ENCODE measurements around the gene FGF1. TPM values are rescaled to one million over a fixed set of nuclear protein-coding genes. Genes with fewer than 3 reads are reported as not detected.
"Not testable (repeated sequence)": the region's sequence is repeated elsewhere in the genome, so short reads cannot be mapped to it uniquely, and the experiment has no call there.

FGF1 gene
- total RNA-seq, 1 donor from 2014 or later, result not detected

DNA sequence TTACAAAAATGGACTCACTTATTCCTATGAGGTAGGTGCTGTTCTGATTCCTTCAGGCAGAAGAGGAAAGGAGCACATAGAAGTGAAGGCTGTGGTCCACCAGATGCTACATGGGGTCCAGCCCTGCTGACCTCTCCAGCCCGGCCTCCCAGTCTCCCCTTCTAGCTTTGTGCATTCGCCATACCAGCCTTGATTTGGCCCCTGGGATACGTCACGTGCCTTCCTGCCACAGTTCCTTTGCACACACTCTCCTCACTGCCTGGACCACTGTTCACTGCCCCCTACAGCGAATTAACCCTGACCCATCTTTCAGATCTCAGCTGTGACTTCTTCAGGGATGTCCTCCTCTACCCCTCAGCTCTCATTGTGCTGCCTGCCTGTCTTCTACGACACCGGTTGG lies 32.6 kb downstream of the FGF1 start:
- H3K4me3 Mint-ChIP-seq (ENCODE audit: low read depth), result no peak overlapping the region
- no peak overlapping the region for H3K27ac Mint-ChIP-seq
- H3K9me3 Mint-ChIP-seq (ENCODE audit: low read depth), result no peaks in the 10 kb centered on the region
- no peaks in the 10 kb centered on the region for H3K4me1 Mint-ChIP-seq (ENCODE audit: low read depth)
- peaks cover 15% of the 10 kb centered on the region for H3K27me3 Mint-ChIP-seq
- no peaks in the 10 kb centered on the region for H3K36me3 Mint-ChIP-seq (ENCODE audit: insufficient read depth)
- no peak for DNase-seq (ENCODE audit: low spot score, unreplicated experiment)
- TF ChIP-seq, protein P1, sequence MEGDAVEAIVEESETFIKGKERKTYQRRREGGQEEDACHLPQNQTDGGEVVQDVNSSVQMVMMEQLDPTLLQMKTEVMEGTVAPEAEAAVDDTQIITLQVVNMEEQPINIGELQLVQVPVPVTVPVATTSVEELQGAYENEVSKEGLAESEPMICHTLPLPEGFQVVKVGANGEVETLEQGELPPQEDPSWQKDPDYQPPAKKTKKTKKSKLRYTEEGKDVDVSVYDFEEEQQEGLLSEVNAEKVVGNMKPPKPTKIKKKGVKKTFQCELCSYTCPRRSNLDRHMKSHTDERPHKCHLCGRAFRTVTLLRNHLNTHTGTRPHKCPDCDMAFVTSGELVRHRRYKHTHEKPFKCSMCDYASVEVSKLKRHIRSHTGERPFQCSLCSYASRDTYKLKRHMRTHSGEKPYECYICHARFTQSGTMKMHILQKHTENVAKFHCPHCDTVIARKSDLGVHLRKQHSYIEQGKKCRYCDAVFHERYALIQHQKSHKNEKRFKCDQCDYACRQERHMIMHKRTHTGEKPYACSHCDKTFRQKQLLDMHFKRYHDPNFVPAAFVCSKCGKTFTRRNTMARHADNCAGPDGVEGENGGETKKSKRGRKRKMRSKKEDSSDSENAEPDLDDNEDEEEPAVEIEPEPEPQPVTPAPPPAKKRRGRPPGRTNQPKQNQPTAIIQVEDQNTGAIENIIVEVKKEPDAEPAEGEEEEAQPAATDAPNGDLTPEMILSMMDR (IDR thresholded peaks at IDR 0.05; ENCODE audit: unreplicated experiment), result no peak

DNA sequence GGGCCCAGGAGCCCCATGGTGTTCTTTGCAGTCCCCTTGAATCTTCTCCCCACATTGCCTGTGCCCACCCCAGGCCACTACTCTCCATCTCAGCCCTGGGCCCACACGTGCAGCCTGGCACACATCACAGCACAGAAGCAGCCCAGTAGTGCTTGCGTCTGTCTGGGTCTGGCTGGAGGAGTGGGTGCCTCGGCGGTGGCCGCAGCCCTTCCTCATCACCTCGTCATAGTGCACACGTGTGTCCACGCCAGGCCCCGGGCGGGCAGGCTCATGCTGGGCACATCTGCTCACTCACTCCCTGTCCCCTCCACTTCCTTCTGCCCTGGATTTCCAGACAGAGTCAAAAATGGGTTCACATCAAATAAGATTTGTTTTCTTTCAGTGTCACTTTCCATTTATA lies 33.3 kb downstream of the FGF1 start:
- no peaks in the 10 kb centered on the region for H3K36me3 Mint-ChIP-seq (ENCODE audit: insufficient read depth)
- no peak overlapping the region for H3K27ac Mint-ChIP-seq
- no peak overlapping the region for H3K4me3 Mint-ChIP-seq (ENCODE audit: low read depth)

DNA sequence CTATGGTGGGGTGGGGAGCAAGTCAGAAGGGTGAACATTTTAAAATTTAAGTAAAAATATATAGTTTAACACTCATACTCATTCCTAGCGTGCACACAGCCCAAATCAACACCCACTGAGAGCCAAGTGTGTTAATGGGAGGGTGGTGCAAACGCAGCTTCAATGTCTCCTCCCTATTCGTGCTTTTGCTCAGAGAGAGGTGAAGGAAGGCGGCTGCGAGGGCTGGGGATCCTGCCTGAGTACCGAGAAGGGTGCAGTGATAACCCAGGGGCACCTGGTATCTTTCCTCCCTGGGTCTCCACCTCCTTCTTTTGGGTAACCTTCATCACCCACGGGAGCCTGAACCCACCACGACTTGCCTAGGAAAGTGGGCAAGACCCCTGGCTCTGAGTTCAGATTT lies 35.0 kb downstream of the FGF1 start:
- Mint-ChIP-seq H3K4me3 (ENCODE audit: low read depth) (no peak overlapping the region), H3K27ac (no peak overlapping the region), H3K36me3 (ENCODE audit: insufficient read depth) (no peaks in the 10 kb centered on the region), H3K27me3 (peaks cover 15% of the 10 kb centered on the region), H3K4me1 (ENCODE audit: low read depth) (no peaks in the 10 kb centered on the region), H3K9me3 (ENCODE audit: low read depth) (no peaks in the 10 kb centered on the region)
- DNase-seq (ENCODE audit: low spot score, unreplicated experiment), result no peak
- TF ChIP-seq, protein P1 (IDR thresholded peaks at IDR 0.05; ENCODE audit: unreplicated experiment), result no peak

More for the DNA sequence above, 33.3 kb downstream of the FGF1 start:
- DNase-seq (ENCODE audit: low spot score, unreplicated experiment), result no peak
- peaks cover 15% of the 10 kb centered on the region for H3K27me3 Mint-ChIP-seq
- TF ChIP-seq, protein P1 (IDR thresholded peaks at IDR 0.05; ENCODE audit: unreplicated experiment), result no peak
- no peaks in the 10 kb centered on the region for H3K9me3 Mint-ChIP-seq (ENCODE audit: low read depth)
- no peaks in the 10 kb centered on the region for H3K4me1 Mint-ChIP-seq (ENCODE audit: low read depth)

DNA sequence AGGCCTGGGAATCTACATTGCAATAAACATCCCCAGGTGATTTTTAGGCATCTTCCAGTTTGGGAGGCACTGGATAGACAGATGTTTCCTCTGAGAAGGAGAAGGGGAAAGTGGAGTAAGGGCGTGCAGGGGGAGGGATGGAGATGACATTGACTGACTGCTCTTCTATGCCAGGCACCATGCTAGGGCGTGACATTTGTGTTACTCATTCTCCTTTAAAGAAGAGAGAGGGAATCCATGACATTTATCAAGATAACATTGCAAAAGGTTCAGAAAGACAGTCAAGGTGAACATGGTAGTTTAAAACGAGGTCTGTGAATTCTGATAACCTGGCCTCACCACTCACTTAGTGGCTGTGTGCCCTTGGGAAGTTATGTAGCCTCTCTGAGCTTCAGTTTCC lies 35.8 kb downstream of the FGF1 start:
- H3K4me1 Mint-ChIP-seq (ENCODE audit: low read depth), result no peaks in the 10 kb centered on the region
- H3K4me3 Mint-ChIP-seq (ENCODE audit: low read depth), result no peak overlapping the region
- no peaks in the 10 kb centered on the region for H3K9me3 Mint-ChIP-seq (ENCODE audit: low read depth)
- H3K27ac Mint-ChIP-seq, result no peak overlapping the region
- TF ChIP-seq, protein P1 (IDR thresholded peaks at IDR 0.05; ENCODE audit: unreplicated experiment), result no peak
- H3K27me3 Mint-ChIP-seq, result peaks cover 13% of the 10 kb centered on the region
- no peaks in the 10 kb centered on the region for H3K36me3 Mint-ChIP-seq (ENCODE audit: insufficient read depth)
- no peak for DNase-seq (ENCODE audit: low spot score, unreplicated experiment)

DNA sequence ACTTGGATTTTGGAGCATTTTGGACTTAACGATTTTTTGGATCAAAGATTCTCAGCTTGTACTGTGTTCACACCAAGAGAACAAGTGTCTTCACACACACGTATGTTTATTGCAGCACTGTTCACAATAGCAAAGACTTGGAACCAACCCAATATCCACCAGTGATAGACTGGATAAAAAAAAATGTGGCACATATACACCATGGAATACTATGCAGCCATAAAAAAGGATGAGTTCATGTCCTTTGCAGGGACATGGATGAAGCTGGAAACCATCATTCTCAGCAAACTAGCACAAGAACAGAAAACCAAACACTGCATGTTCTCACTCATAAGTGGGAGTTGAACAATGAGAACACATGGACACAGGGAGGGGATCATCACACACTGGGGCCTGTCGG lies 37.8 kb downstream of the FGF1 start:
- H3K27me3 Mint-ChIP-seq, result peaks cover 11% of the 10 kb centered on the region
- H3K27ac Mint-ChIP-seq; H3K4me3 Mint-ChIP-seq (ENCODE audit: low read depth); DNase-seq (ENCODE audit: low spot score, unreplicated experiment); H3K4me1 Mint-ChIP-seq (ENCODE audit: low read depth); H3K9me3 Mint-ChIP-seq (ENCODE audit: low read depth); H3K36me3 Mint-ChIP-seq (ENCODE audit: insufficient read depth): not testable (repeated sequence)

DNA sequence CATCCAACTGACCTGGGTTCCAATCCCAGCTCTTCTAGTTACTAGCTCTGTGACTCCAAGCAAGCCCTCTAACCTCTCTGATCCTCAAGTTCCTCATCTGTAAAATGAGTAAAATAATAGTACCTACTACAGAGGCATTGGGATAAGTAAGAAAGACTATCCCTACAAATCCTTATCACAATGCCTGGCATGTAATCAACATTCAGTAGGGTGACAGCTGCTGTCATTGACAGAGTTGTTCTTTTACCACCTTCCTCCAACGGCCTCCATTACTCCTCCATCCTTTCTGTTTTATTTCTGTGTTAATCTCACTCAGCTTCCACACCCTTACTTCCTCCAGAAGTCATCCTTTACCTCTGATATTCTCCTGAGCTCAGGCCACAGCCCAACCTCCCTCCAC lies 40.4 kb downstream of the FGF1 start:
- H3K27ac Mint-ChIP-seq, result peak overlapping the region; percentile 35
- no peak for DNase-seq (ENCODE audit: low spot score, unreplicated experiment)
- H3K4me1 Mint-ChIP-seq (ENCODE audit: low read depth), result no peaks in the 10 kb centered on the region
- no peaks in the 10 kb centered on the region for H3K9me3 Mint-ChIP-seq (ENCODE audit: low read depth)
- peaks cover 7% of the 10 kb centered on the region for H3K27me3 Mint-ChIP-seq
- no peak overlapping the region for H3K4me3 Mint-ChIP-seq (ENCODE audit: low read depth)
- H3K36me3 Mint-ChIP-seq (ENCODE audit: insufficient read depth), result no peaks in the 10 kb centered on the region
- TF ChIP-seq, protein P1 (IDR thresholded peaks at IDR 0.05; ENCODE audit: unreplicated experiment), result no peak

All from progenitor cell of endocrine pancreas (in vitro differentiated cells).